Measurements from ENCODE around the gene TUBGCP4.

DNA sequence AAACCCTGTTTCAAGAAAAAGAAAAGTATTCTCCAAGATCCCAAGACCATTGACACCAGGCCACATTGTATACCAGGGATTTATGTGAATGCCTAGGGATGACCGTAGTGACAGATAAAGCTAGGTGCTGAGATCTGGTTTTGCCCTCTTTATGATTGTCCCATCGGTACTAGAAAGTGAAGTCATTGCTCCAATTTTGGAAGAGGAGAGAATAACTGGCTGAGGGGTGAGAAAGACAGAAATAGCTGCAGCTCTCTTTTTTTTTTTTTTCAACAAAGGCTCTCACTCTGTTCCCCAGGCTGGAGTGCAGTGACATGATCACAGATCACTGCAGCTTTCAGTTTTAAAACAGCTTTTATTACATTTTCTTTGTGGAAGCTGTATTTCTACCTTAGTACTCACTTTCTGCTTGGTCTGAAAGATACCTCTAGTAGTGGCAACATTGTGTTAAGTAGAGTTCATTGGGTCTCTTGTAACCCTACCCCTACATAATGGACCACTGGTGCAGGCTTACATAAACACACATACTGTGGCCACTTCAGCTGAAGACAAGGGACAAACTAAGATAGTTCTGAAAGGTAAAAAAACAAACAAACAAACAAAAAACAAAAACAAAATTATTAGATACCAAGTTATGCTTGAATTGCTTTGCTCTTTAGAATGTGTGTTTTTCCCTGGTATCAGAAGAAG lies 18.1 kb upstream of the TUBGCP4 start:
- TF ChIP-seq, protein P1, sequence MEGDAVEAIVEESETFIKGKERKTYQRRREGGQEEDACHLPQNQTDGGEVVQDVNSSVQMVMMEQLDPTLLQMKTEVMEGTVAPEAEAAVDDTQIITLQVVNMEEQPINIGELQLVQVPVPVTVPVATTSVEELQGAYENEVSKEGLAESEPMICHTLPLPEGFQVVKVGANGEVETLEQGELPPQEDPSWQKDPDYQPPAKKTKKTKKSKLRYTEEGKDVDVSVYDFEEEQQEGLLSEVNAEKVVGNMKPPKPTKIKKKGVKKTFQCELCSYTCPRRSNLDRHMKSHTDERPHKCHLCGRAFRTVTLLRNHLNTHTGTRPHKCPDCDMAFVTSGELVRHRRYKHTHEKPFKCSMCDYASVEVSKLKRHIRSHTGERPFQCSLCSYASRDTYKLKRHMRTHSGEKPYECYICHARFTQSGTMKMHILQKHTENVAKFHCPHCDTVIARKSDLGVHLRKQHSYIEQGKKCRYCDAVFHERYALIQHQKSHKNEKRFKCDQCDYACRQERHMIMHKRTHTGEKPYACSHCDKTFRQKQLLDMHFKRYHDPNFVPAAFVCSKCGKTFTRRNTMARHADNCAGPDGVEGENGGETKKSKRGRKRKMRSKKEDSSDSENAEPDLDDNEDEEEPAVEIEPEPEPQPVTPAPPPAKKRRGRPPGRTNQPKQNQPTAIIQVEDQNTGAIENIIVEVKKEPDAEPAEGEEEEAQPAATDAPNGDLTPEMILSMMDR (IDR thresholded peaks at IDR 0.05): no peak
- no peak for TF ChIP-seq POLR2AphosphoS5 (IDR thresholded peaks at IDR 0.05)
- no peak for TF ChIP-seq POLR2A (IDR thresholded peaks at IDR 0.05)
